GM23248 (cell line): ENCODE data around the gene FAM200C. TPM values are rescaled to one million over a fixed set of nuclear protein-coding genes. Genes with fewer than 3 reads are reported as not detected.

Source experiments
- DNase-seq: peaks from one replicate; pipeline ENCODE4 v3.0.0-alpha.2; 2015
- H2AFZ ChIP-seq: fragments of 200-600 bp; sonication (generic); 2 replicates; pipeline ENCODE4 v1.6.1; 2016; ENCODE audit warnings: antibody characterized with exemption
- H3F3A ChIP-seq: fragments of 200-600 bp; sonication (generic); 2 replicates; pipeline ENCODE4 v1.6.1; 2016; ENCODE audit warnings: mild to moderate bottlenecking, antibody characterized with exemption, mixed run types; ENCODE audit not compliant: insufficient read depth
- H3K27ac ChIP-seq: fragments of 200-600 bp; sonication (generic); 2 replicates; pipeline ENCODE4 v1.5.1; 2016; ENCODE audit warnings: mild to moderate bottlenecking
- H3K27me3 ChIP-seq: fragments of 200-600 bp; sonication (generic); replicated peaks from 2 replicates; pipeline ENCODE4 v1.6.1; 2016; ENCODE audit warnings: mild to moderate bottlenecking; ENCODE audit not compliant: insufficient read depth
- H3K36me3 ChIP-seq: fragments of 200-600 bp; sonication (generic); 2 replicates; pipeline ENCODE4 v1.6.1; 2016; ENCODE audit warnings: low read depth, mild to moderate bottlenecking
- H3K4me1 ChIP-seq: fragments of 200-600 bp; sonication (generic); 2 replicates; pipeline ENCODE4 v1.6.1; 2016; ENCODE audit warnings: mild to moderate bottlenecking; ENCODE audit not compliant: insufficient read depth
- H3K4me2 ChIP-seq: fragments of 200-600 bp; sonication (generic); one replicate; pipeline ENCODE4 v1.6.1; 2016; ENCODE audit warnings: mild to moderate bottlenecking; ENCODE audit not compliant: unreplicated experiment
- H3K4me3 ChIP-seq: fragments of 200-600 bp; sonication (generic); 2 replicates; pipeline ENCODE4 v1.5.1; 2016; ENCODE audit warnings: mild to moderate bottlenecking
- H3K79me2 ChIP-seq: fragments of 200-600 bp; sonication (generic); 2 replicates; pipeline ENCODE4 v1.6.1; 2016; ENCODE audit warnings: mild to moderate bottlenecking; ENCODE audit not compliant: insufficient read depth
- H3K9ac ChIP-seq: fragments of 200-600 bp; sonication (generic); 2 replicates; pipeline ENCODE4 v1.6.1; 2016; ENCODE audit warnings: mild to moderate bottlenecking
- H3K9me2 ChIP-seq: fragments of 200-600 bp; sonication (generic); 2 replicates; pipeline ENCODE4 v1.6.1; 2016; ENCODE audit warnings: mixed run types, mild to moderate bottlenecking, moderate library complexity; ENCODE audit not compliant: insufficient read depth
- H3K9me3 ChIP-seq: fragments of 200-600 bp; sonication (generic); one replicate; pipeline ENCODE4 v1.6.1; 2017; ENCODE audit warnings: low read depth
- H4K20me1 ChIP-seq: fragments of 200-600 bp; sonication (generic); 2 replicates; pipeline ENCODE4 v1.6.0; 2016; ENCODE audit not compliant: insufficient read depth
- EZH2 ChIP-seq: fragments of 200-600 bp; sonication (generic); IDR thresholded peaks from 2 replicates; pipeline ENCODE4 v1.6.1; 2018; ENCODE audit warnings: antibody characterized with exemption, mild to moderate bottlenecking; ENCODE audit not compliant: insufficient read depth, poor library complexity, severe bottlenecking
- EZH2phosphoT487 ChIP-seq: fragments of 200-600 bp; sonication (generic); IDR thresholded peaks from 2 replicates; pipeline ENCODE4 v1.6.1; 2018; ENCODE audit warnings: antibody characterized with exemption, moderate library complexity, mild to moderate bottlenecking, low read depth; ENCODE audit not compliant: insufficient read depth
- WGBS, 2 experiments: methylation state at CpG; one replicate each; pipeline ENCODE4 v1.1.6; 2015 to 2017; ENCODE audit warnings: low lambda C conversion rate in 2 of 2, low coverage in 1 of 2; ENCODE audit errors: missing lambda C conversion rate in 2 of 2; 5-methylcytosine and 5-hydroxymethylcytosine counted together
- in situ Hi-C: fragments of 300-500 bp; cut with MboI; formaldehyde crosslinking; loops from 2 replicates; pipeline ENCODE4 v1.15.0; 2020
- polyA plus RNA-seq: library from polyadenylated mRNA; unstranded; fragments of >200 nt; fragmentation: Nextera tagmentation; extraction: Ambion mirVana; gene quantifications from 2 replicates; pipeline ENCODE4 v1.2.1, GENCODE V29; 2016
- total RNA-seq: library from RNA; depleted of rRNA; stranded (reverse); fragments of >200 nt; shearing (Covaris generic); gene quantifications from 2 replicates; pipeline ENCODE4 v1.2.3, GENCODE V29; 2014

The FAM200C gene
- total and polyA plus RNA-seq, 2 experiments from 2014 or later: 2.8 to 3.6 TPM

DNA sequence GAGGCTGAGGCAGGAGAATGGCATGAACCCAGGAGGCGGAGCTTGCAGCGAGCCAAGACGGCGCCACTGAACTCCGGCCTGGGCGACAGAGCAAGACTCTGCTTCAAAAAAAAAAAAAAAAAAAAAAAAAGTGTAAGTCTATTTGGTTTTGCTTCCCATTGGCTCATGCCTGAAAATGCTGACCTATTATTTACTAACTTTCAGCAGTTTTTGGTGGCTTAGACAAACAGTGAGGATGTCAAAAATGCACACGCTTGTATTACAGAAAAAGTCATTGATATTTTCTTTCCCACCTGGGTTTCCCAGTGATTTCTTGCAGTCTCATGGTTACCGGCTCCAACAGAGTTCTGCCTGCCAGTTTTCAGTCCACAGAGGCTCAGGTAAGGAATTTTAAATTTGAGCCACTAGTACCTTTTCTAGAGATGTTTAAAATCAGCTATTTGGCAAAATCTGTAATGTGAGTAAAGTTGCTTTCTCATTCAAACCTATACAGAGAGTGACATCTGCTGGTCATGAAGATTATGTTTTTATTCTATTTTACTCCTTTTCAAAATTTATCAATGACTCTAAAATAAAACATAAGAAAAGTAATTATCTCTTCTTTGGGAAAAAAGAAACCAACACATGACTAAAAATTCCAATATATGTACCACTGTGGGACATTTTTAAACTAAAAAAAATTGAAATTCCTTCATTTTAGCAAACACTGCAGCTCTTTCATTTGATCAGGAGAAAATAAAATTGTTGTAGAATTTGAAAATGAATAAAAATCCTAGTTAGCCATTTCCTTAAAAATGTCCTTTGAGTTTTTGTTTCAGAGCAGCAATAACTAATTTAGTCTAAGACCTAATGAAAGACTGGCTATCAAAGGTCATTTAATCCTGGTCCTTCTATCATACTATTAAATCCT lies 8.8 kb downstream of the FAM200C start:
- H3K79me2 ChIP-seq: peaks cover 2% of the 10 kb centered on the region; the same call in 1 of the 2 replicates
- H2AFZ ChIP-seq: no peak overlapping the region
- no peak overlapping the region for H3K4me2 ChIP-seq
- H3F3A ChIP-seq: peaks cover 7% of the 10 kb centered on the region; the same call in 1 of the 2 replicates
- H4K20me1 ChIP-seq: no peaks in the 10 kb centered on the region
- TF ChIP-seq EZH2phosphoT487 (no peak), EZH2 (no peak)
- no peaks in the 10 kb centered on the region for H3K36me3 ChIP-seq
- H3K9ac ChIP-seq: no peak overlapping the region
- WGBS, 2 experiments: 59 to 77% methylated on average over 6 to 8 of the region's 8 CpGs
- no peaks in the 10 kb centered on the region for H3K9me2 ChIP-seq
- peak; percentile 62 for DNase-seq
- no peak overlapping the region for H3K27ac ChIP-seq
- in situ Hi-C loops: no loop called here
- no peaks in the 10 kb centered on the region for H3K27me3 ChIP-seq
- no peak overlapping the region for H3K4me3 ChIP-seq
- 0 out of 2 replicates have a peak, but pooled peaks cover 8% of the 10 kb centered on the region for H3K4me1 ChIP-seq
- H3K9me3 ChIP-seq: no peaks in the 10 kb centered on the region

DNA sequence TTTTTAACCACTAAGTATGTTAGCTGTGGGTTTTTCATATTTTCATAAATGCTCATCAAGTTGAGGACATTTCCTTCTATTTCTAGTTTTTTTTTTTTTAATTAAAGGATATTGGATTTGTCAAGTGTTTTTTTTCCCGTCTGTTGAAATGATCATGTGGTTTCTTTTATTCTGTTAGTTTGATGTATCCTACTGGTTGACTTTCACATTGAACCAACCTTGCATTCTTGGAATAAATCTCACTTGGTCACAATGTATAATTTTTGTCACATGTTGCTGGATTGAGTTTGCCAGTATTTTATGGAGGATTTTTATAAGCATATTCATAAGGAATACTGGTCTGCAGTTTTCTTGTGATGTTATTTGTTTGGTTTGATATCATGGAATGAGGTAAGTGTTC lies 12.4 kb downstream of the FAM200C start:
- Histone ChIP-seq H3K9ac (no peak overlapping the region), H3K36me3 (no peaks in the 10 kb centered on the region), H3K4me1 (no peaks in the 10 kb centered on the region), H2AFZ (no peak overlapping the region), H3K27ac (no peak overlapping the region), H3K79me2 (no peaks in the 10 kb centered on the region), H3K9me3 (no peaks in the 10 kb centered on the region), H4K20me1 (no peaks in the 10 kb centered on the region), H3K27me3 (no peaks in the 10 kb centered on the region), H3F3A (no peaks in the 10 kb centered on the region), H3K9me2 (no peaks in the 10 kb centered on the region), H3K4me3 (no peak overlapping the region), H3K4me2 (no peak overlapping the region)
- 92 to 95% methylated on average over 1 of the region's 1 CpG for WGBS, 2 experiments
- TF ChIP-seq EZH2phosphoT487 (no peak), EZH2 (no peak)
- in situ Hi-C loops: no loop called here
- no peak for DNase-seq

DNA sequence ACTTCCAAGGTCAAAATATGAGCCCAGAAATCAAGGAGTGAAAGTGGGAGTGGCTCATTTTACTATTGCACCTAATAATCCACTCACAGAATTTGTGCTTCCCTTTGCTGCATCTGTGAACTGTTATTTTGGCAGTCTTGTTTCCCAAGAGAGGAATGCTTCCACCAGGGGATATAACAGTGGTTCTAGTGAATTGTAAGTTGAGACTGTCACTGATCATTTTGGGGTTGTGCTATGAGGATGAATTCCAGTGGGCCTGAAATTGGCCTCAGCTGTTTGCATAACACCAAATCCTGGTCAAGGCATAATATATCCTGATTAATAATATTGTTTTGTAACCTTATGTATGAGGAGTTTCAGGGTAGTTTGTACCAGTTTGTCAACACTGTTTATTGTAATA lies 14.4 kb downstream of the FAM200C start:
- DNase-seq: no peak
- no peaks in the 10 kb centered on the region for H3K4me1 ChIP-seq
- no peaks in the 10 kb centered on the region for H3K27me3 ChIP-seq
- no peaks in the 10 kb centered on the region for H3K9me2 ChIP-seq
- H3K4me3 ChIP-seq: no peak overlapping the region
- H3K9ac ChIP-seq: no peak overlapping the region
- in situ Hi-C loops: no loop called here
- no peak for TF ChIP-seq EZH2phosphoT487
- no peak for TF ChIP-seq EZH2
- no peaks in the 10 kb centered on the region for H3K9me3 ChIP-seq
- no peaks in the 10 kb centered on the region for H3K36me3 ChIP-seq
- H3K79me2 ChIP-seq: no peaks in the 10 kb centered on the region
- no peak overlapping the region for H2AFZ ChIP-seq
- no peaks in the 10 kb centered on the region for H4K20me1 ChIP-seq
- no peak overlapping the region for H3K27ac ChIP-seq
- no peak overlapping the region for H3K4me2 ChIP-seq
- H3F3A ChIP-seq: no peaks in the 10 kb centered on the region

DNA sequence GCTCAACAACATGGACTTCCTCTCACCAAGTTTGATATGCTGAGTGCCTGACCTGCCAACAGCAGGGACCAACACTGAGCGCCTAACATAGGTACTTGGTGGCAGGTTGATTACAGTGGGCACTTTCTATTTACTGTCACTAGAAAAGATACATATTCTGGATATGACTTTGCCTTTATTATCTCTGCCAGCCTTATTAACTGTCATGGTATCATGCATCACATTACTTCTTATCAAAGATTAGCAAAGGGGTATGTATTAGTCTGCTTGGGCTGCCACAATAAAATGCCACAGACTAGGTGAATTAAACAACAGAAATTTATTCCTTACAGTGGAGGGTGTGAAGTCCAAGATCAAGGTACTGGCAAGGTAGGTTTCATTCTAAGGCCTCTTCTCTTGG lies 15.2 kb downstream of the FAM200C start:
- TF ChIP-seq EZH2phosphoT487: no peak
- no peak for TF ChIP-seq EZH2
- H3K36me3 ChIP-seq: no peaks in the 10 kb centered on the region
- H3K27me3 ChIP-seq: no peaks in the 10 kb centered on the region
- H3K27ac ChIP-seq: no peak overlapping the region
- in situ Hi-C loops: no loop called here
- no peaks in the 10 kb centered on the region for H3F3A ChIP-seq
- H3K4me3 ChIP-seq: no peak overlapping the region
- no peaks in the 10 kb centered on the region for H3K9me2 ChIP-seq
- no peaks in the 10 kb centered on the region for H3K79me2 ChIP-seq
- 96 to 100% methylated on average over 1 of the region's 1 CpG for WGBS, 2 experiments
- no peak overlapping the region for H2AFZ ChIP-seq
- no peaks in the 10 kb centered on the region for H3K9me3 ChIP-seq
- no peaks in the 10 kb centered on the region for H3K4me1 ChIP-seq
- no peak for DNase-seq
- no peaks in the 10 kb centered on the region for H4K20me1 ChIP-seq
- no peak overlapping the region for H3K9ac ChIP-seq
- H3K4me2 ChIP-seq: no peak overlapping the region

DNA sequence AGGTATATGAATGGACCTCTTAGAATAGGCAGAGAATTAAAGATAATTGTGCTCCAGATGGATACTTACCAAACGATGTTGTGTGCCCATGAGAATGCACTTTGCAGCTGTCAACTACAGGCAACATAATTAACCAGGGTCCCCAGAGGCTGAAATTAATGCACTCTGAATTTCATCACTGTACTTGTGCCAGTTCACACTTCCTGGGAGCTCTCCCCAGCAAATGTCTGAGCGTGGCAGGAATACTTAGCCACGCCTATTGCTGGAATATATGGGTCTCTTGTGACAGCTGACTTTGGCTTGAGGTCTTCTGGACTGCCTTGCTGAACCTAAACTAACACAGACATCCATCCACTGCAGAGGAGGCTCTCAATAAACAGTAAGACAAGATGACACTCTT lies 17.5 kb downstream of the FAM200C start:
- no peak overlapping the region for H2AFZ ChIP-seq
- H3K36me3 ChIP-seq: no peaks in the 10 kb centered on the region
- H3K4me2 ChIP-seq: no peak overlapping the region
- H3K9me2 ChIP-seq: no peaks in the 10 kb centered on the region
- DNase-seq: no peak
- in situ Hi-C loops: no loop called here
- no peaks in the 10 kb centered on the region for H3K4me1 ChIP-seq
- no peaks in the 10 kb centered on the region for H3F3A ChIP-seq
- H3K9me3 ChIP-seq: no peaks in the 10 kb centered on the region
- WGBS, 2 experiments: 9 to 15% methylated on average over 3 of the region's 3 CpGs
- no peak overlapping the region for H3K4me3 ChIP-seq
- no peaks in the 10 kb centered on the region for H3K79me2 ChIP-seq
- no peak overlapping the region for H3K27ac ChIP-seq
- H3K9ac ChIP-seq: no peak overlapping the region
- H3K27me3 ChIP-seq: no peaks in the 10 kb centered on the region
- H4K20me1 ChIP-seq: no peaks in the 10 kb centered on the region
- no peak for TF ChIP-seq EZH2
- no peak for TF ChIP-seq EZH2phosphoT487
